NK-92 (cell line): Measurements from ENCODE around the gene TTC16.
"Not testable (repeated sequence)": the region's sequence is repeated elsewhere in the genome, so short reads cannot be mapped to it uniquely, and the experiment has no call there.

Experiments used
- DNase-seq: peaks from one replicate; lab custom pipeline; 2025; ENCODE audit not compliant: unreplicated experiment; lab: John Stamatoyannopoulos, UW

Gene TTC16

GRCh38 chr9:127780126-127780885 lies 64.4 kb downstream of the TTC16 start:
- DNase-seq: no peak

GRCh38 chr9:127780909-127781308 lies 65.0 kb downstream of the TTC16 start:
- not testable (repeated sequence) for DNase-seq
